NCI-H82 (cell line): ENCODE data around the gene UROS.
A peak's percentile ranks its signal among the peaks of the same experiment; 100 is the strongest.

ENCODE experiments used
- DNase-seq: peaks from one replicate; lab custom pipeline; 2025; lab: John Stamatoyannopoulos, UW

The UROS gene

GRCh38 chr10:125822878-125823662, at the start of gene UROS, which contains the start of gene BCCIP:
TSS of gene UROS (minus strand) at chr10:125823258. CDS start at chr10:125816499, 6,759 bp downstream.
TSS of gene BCCIP (plus strand) at chr10:125823546. CDS start at chr10:125823558, 12 bp downstream.
- DNase-seq, result peak; percentile 93

DNA sequence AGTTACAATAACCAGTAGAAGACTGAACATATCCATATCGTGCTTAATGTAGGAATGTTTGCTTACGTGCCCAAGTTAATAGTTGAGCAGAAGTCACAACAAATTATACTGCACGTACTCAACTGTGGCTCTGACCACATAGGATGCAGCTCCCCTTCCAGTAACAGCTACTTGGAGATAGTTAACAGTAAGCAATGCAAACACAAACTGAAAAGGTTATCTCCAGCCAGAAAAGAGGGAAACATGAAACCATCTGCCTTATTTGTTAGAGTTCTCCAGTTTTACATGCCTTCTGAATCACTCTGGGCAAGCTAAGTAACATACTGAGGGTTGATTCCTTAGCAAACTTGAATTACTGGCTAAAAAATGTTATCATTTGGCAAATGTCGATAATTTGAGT, 48.3 kb upstream of the UROS start:
- DNase-seq, result no peak

DNA sequence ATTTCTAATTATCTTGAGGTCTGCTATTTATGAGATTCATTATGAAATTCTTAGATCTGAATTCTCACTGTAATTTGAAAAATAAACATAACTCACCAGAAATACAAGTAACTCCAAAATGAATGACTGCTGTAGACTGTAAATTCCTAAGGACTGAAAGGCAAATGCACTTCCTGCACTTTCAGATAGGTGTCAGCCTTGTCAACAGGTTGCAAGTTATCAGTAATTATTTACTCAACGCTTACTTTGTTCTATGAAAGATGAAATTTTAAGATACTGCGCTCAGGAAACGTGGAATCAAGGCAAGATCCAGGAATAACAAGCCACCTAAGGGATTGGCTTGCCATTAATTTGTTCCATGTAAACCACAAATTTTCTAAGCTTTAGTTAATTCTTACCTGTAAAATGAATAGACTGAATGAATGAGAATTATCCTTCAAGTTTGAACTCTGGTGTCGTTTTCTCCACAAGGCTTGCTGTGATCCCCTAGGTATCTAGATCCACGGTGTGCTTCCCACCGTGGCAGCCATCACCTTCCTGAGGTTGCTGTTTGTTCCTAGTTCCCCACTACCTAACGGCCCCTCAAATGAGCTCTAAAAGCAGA, 45.4 kb upstream of the UROS start:
- peak; percentile 51 for DNase-seq

DNA sequence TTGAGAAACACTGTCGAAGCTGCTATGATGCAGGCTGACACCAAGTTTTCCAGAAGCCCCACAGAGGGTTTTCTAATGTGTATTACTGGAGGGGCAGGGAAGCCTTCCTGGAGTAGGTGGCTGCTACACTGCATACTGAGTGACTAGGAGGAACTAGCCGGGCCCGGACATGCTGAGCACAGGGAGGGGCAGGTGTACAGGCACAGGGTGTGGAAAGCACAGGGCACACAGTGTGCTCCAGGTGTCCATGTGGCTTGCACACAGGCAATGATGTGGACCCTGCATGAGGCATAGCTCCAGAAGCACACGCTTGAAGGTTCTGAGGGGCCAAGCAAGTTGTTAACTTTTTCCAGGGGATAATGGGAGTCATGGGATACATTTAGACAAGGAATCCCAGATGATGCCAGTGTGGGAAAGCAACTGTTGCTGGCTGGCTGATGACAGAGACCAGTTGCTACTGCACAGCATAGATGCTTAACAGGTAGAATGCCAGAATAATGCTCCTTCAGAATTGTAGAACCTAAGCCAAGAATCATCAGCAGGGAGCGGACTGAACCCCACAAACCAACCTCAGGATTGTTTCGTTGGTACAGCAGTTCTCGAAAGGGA, 43.5 kb upstream of the UROS start:
- no peak for DNase-seq

- no peak for DNase-seq
Measured at GRCh38 chr10:125865120-125865519, 42.1 kb upstream of the UROS start.

GRCh38 chr10:125859128-125859817, 36.2 kb upstream of the UROS start:
- no peak for DNase-seq

DNA sequence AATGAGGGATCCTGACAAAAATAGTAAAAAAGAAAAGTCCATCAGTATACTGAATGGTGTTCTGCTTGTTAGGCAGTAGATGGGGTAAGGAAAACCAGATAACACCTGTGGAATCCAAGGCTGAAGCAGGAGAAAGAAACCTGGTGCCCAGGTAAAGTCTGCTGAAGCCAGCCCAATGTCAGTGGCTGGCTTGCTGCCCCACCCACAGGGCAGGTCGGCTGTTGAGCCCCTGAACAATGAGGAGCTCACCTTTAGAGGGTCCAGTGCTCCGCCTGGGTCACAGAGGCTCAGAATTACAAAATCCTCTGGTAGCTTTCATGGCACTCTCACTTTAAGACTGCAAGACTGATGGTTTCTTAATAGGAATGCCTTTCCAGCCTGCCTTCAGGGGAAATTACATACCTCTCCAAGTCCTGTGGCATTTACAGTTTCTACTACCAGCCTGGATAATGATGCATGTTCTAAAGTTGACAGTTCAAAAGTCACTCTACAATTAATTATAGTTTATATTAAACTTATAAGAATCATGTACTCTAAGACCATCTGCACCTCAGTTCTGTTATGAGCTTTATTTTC, 34.2 kb upstream of the UROS start:
- no peak for DNase-seq

DNA sequence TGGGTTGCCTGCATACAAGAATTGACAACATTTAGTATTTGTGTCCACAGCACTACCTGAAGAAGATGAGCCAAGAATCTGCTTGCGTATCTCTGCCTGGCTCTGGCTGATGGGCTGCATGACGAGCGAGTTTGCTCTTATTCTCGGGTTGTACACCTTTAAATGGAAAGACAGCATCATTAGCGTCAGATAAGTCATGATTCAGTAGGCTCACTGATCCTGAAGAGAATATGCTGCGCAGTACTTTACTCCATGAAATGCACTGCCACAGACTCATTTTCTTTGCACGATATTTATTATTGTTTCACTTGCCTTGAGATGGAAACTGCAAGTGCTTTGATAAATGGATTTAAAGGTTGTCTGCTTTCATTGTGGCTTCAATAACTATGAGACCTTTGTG, 29.4 kb upstream of the UROS start:
- DNase-seq, result no peak

DNA sequence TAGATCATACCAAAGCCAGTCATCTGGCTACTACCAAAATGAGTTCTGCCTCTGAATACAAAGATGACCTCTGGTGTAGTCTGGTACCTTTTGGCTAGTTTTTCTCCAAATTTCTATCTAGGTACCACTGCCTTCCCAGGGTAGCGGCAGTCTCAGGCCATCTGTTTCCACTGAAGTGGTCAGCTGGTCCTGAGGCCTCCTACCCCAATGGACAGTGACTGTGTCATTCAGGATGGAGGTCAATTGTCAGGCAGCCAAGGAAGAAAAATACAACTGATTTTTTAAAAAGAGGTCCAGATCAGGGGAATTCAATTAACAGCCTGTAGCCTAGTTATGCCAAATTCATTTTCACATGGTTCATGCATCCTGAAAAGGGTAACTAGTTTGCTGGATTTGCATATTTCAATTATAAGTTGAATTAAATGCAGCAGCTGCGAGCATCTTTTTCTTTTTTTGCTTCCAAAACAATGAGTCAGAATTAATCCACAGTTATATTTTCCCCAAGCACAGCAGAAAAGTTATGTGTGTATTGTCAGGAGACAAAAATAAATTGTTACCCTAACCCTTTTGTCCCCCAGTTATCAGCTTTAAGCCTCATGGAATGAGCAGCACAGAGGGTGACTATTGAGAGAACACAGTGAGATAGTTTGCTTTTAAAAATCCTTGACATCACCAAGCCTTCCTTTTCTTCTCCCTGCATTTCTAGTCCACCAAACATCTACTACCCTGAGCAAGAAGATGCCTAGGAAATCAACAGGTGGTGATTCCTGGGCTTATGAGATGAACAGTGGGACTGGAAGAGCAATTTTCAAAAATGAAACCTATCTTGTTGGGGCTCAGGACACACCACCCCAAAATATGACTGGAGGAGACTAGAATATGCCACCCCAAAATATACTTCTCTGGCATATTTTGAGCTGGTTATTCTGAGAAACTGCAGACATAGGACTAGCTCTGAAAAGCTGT, 28.0 kb upstream of the UROS start:
- no peak for DNase-seq

DNA sequence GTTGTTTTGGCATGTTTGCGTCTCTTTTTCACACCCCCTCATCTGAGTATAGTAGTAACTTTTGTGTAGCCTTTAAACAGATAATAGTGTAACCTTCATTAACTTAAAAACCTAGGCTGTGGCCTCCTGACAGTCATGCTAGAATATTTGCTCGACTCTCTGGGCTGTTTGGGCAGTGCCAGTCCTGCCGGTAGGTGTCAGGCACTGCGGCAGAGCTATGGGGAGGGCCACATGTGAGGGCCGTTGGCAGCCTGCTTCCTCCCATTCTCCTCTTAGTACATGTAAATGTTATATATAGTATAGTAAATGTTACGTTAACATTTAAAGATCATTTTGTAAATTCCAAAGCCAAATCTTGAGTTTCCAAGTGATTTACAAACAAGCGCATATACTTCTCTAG, 26.4 kb upstream of the UROS start:
- DNase-seq, result no peak

DNA sequence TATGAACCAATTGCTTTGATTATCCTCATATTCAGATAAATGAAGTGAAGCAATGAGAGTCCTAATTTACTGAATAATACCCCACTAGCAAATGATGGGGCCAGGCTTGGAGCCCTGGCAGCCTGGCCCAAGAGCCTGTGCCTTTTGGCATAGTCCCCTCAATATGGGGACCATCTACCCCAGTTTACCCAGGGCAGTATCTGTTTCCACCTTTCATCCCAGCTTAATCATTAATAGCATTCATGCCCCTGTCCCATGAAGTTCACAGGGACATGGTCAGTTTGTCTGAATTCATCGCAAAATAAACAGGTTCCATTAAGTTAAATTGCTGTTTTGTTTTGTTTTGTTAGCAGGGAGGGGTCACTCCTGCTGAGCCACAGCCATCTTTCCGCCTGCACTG, 25.8 kb upstream of the UROS start:
- no peak for DNase-seq

DNA sequence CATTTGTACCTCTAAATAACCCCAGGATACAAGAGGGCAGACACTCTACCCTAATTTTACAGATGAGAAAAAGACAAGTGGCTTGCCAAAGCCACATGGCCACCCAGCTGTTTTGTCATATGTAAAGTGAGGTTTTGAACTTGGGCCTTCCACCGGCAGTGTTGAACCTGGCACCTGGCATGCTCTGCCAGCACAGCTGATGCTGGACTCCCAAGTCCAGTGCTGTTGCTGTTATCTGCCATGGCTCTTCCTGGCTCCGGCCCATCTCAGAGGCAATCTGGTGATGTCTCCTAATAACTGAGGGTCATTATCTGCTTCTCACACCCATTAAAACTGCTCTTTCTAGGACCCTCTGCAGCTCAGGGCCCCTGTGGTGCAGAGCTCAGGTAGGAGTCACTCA, 25.3 kb upstream of the UROS start:
- no peak for DNase-seq

GRCh38 chr10:125846894-125847293, 23.8 kb upstream of the UROS start:
- no peak for DNase-seq

DNA sequence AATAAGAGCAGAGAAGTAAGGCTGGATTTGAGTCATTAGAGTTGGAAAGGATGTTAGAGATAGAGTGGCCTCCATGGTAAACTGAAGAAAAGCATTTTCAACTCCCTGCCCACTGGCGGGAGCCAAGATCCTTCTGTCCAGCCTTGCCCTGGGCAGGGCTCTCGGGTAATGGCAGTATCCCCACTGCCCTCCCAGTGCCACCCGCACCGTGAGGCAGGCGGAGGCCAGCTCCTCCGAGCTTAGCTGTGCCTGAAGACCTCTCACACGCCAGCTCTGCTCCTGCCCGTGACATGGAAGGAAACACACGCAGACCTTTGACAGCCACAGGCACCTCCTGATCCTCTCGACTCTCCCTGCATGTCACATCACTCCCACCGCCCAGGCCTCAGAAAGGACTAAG, 22.6 kb upstream of the UROS start:
- no peak for DNase-seq

DNA sequence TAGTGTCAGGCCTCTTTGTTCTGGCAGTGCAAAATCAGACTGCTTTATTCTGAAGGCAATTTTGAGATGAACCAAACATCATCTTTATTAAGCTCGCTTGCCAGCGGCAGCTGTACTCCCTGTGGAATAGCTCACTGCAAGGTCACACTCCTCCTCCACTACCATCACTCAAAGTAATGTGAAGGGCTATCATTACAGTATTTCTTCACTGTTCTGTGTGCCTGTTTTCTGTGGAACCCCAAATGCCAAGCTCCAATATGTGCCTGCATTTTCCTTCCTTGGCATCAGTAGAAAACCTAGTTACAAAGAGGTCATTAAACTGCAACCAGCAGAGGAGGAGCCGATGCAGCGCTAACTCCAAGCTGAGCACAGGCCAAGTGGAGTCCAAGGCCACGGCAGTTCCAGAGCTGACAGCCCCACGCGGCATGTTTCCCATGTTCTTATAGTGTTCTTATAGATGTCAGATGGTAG, 21.7 kb upstream of the UROS start:
- DNase-seq, result no peak

DNA sequence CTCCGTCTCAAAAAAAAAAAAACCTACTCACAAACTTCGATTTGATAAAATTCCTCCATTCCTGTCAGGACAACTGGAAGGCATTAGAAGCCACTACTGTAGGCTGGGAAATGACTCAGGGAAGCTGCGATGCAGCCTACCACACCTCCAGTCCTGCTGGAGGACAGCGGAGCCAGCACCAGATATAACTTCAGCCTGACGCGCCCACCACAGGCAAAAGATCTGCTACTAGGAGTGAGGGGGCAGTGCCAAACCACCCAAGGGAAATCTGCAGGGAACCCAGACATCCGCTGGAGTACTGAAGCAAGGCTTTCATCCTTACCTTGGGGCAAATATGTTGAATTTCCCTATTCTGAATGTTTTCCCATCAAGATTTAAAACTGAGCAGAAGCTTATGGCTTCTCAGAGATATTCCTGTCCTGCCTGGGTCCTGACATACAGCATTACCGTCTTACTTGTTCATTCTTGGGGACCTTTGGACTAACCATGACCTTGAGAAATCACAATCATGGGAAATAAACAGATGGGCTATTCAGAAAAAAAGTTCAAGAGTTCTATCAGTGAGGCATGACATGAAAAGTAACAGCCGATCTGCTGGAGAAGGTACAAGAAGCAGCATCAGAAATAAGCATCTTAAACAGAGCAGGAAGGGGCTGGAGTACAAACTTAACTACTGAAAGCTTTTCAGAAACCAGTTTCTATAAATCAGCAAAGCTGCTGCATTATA, 20.7 kb upstream of the UROS start:
- no peak for DNase-seq

GRCh38 chr10:125840955-125841354, 17.9 kb upstream of the UROS start:
- DNase-seq, result no peak

- no peak for DNase-seq
Measured at GRCh38 chr10:125840406-125840805, 17.3 kb upstream of the UROS start.

DNA sequence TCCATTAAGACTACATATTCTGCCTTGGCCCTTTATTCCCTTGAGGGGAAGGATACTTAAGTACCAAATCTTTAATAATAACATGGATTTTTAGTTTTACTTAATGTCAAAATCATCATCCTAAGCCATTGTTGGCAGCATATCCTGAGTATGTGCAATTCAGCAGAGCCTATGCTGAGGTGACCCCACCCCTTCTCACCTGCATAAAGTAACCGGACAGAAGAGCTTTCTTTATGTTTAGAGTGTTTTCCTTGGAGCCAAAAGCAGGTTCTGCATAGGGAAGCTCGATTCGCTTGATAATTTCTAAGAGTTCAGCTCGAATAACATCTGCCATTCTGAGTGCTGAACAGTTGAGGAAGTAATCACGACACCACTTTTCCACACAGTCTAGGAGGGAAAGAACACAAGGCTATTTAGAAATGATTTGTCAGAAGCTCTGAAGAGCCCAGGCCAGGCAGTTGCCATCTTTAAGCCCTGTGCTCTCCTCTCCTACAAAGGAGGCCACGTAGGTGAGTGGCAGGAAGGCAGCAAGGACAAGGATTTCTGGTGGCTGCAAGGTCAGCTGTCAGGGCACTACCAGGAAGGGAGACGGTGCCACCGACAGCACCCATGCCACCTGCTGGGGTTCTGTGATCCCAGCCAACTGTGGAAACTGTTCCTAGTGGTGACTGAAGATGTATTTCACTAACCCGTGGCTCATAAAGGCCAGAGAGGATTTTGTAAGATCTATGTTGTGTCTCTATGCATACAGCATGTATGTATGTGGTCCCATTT, 15.9 kb upstream of the UROS start:
- no peak for DNase-seq

- DNase-seq, result no peak
Measured at GRCh38 chr10:125836746-125837145, 13.7 kb upstream of the UROS start.
